ENCODE data around the gene AFF4.
"Not testable (repeated sequence)": the region's sequence is repeated elsewhere in the genome, so short reads cannot be mapped to it uniquely, and the experiment has no call there.

The AFF4 gene

DNA sequence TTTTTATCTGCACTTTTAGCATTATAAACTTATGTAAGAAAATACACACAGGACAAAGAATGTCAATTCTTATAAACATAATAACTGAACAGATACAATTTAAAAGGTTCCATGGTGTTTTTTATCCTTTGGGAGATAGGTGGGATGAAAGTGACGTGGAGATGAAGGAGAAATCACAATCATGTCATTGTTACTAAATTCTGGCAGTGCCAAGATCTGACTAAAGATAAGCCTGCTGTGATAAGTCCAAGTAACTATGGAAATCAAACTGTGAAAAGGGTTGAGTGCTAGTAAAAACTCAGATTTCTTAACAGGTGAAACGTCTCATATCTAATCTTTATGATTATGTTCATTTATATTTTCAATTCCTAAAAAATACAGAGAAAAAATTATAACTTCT, 78.9 kb downstream of the AFF4 start:
- no peak for DNase-seq

DNA sequence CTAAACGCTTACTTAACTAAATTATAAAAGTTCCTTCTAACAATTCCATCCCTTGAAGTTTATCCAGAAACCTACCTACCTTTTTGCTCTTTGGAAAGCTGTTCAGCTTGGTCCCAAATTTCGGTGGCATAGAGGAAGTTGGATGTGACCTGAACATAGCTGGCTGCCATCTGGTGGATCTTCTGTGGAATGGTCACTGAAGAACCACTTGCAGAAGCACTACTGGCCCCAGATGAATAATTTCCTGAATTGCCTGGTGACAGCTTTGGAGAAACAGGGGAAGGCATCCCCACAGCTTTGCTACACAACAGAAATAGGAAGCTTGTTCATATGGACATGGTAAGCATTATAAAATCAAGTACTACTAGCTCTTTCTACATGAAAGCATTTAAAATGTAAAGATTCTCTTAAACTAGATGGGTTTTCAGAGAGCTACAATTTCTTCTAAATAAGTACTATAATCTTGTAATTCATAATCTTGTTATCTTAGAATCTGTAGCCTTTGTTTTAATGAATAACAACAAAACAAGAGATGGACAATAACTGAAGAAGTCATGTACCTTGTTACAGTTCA, 80.1 kb downstream of the AFF4 start:
- no peak for DNase-seq

GRCh38 chr5:132877938-132878337, 85.5 kb downstream of the AFF4 start:
- no peak for DNase-seq

- no peak for DNase-seq
Measured at GRCh38 chr5:132877466-132877865, 86.0 kb downstream of the AFF4 start.

- no peak for DNase-seq
Measured at GRCh38 chr5:132876020-132876759, 87.2 kb downstream of the AFF4 start.

DNA sequence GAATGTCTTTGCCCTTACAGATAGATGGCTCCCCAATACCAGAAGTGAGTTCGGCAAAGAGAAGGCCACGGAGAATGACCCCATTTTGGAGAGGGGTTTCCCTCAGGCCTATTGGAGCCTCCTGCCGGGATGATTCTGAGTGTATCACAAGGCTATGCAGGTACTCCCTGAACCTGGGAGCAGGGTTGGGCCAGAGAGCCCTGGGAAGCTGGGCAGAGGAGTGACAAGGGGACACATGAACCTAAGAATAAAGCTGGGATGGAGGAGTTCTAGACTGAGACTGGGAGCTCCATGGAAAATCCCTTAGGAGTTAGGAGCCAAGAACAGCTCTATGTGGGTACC, 89.5 kb downstream of the AFF4 start:
- no peak for DNase-seq

- DNase-seq, result no peak
Measured at GRCh38 chr5:132873119-132873929, 90.1 kb downstream of the AFF4 start, which contains the start of gene LEAP2. Gene LEAP2, plus strand, starts transcription at chr5:132873668. Its CDS starts 27 bp downstream, at chr5:132873695.

- DNase-seq, result no peak
Measured at GRCh38 chr5:132872788-132873118, 90.7 kb downstream of the AFF4 start.

DNA sequence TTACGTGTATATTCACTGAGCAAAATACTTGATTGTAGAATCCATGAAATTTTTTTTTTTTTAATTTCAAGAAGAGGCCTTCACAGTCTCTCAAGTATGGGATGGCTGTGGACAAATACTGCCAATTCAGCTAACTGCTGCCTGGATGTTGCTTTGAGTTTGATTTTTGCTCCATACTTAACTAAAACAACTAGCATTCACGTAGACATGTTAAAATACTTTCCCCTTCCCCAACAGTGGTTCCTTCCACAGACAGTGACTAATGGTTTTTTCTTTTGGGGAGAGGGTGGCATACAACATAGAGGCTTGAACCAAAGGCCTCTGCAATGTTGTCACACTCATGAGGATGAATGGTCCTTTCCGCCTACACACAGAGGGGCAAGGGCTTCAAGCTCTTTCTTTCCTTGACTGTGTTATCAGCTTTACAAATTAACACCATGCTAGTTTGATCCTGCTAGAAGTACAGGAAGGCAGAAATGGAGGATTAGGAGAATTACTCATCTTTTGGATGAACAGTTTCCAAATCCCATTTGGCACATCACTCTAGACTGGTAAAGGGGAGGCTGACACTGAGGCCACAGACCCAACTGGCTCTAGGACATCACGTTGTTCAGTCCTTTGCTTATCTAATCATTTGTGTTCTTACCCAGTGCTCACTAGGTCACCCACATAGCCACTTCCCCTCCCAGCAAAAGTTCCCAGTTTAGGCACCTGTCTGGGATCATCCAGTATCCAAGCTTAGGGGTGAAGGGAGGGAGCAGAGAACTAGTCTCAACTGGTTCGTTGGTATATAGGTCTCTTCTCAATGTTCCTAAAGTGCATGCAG, 91.8 kb downstream of the AFF4 start:
- DNase-seq, result no peak

DNA sequence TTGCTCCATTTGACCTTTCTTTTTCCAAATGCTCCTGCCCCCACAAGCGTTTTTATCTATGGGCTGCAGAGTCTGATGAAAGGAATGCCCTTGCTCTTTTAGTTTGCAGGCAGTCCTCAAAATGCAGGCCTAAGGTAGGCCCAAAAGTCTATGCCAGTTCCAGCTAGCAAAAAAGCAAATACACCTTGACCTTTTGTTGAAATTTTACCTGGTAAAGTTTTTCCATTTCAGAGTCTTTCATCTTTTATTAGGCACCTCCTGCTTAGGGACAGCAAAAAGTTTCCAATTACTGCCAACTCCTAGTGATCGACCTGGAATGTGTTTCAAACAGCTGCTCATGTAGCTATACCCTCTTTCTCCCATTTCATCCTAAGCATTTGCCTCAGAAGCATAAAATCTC, 92.6 kb downstream of the AFF4 start:
- DNase-seq, result no peak

GRCh38 chr5:132868754-132869153, 94.7 kb downstream of the AFF4 start:
- no peak for DNase-seq

GRCh38 chr5:132867046-132867451, 96.4 kb downstream of the AFF4 start:
- DNase-seq, result no peak

DNA sequence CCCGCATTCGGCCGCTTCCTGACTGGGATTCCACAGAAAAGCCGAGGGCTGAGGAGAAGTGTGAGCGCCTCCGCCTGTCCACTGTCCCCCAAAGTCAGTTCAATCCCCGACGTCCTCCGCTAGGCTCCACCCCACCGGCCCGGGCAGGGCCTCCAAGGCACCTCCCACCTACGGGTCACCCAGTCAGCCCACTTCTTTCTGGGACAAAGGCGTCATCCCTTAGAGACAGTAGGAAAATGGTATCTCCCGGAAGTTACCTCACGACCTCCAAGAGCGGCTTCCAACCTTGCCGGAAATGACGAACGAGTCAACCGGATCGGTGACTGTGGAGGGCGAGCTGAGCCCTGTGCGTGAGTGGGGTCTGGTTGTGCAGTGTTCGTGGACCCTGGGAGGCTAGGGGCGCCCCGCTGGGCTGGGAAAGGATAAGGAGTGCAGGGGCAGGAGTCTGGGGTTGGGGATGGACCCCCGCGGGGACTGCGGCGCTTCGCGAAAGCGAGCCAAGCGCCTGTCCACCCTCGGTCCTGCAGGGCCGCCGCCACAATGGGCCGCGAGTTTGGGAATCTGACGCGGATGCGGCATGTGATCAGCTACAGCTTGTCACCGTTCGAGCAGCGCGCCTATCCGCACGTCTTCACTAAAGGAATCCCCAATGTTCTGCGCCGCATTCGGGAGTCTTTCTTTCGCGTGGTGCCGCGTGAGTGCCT, 96.9 kb downstream of the AFF4 start, which contains the start of the genes GDF9 and UQCRQ:
Gene GDF9 (minus strand): TSS at position 128 of the 704 bp plus-strand sequence. CDS start 1,936 bp downstream, outside the sequence.
Gene UQCRQ (plus strand): TSS at position 301 of the 704 bp plus-strand sequence. CDS start 240 bp downstream, at position 541.
- peak; percentile 97 for DNase-seq

GRCh38 chr5:132865668-132866341, 97.6 kb downstream of the AFF4 start:
- no peak for DNase-seq

GRCh38 chr5:132860742-132861141, 102.7 kb downstream of the AFF4 start:
- DNase-seq, result no peak

DNA sequence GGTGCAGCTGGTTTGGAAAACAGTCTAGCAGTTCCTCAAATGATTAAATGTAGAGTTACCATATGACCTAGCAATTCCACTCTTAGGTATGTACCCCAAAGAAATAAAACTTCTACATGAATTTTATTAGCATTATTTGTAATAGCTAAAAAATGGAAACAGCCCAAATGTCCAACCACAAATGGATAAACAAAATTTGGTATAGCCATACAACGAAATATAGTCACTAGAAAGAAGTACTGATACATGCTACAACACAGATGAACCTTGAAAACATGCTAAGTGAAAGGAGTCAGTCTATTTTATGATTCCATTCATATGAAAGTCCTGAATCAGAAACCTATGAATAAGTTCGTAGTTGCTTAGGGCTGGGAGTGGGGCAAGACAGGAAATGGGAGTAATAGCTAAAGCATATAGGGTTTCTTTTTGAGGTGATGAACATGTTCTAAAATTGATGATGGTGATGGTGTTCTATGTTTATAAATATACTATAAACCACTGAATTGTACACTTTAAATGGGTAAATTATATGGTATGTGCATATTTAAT, 103.5 kb downstream of the AFF4 start:
- no peak for DNase-seq

DNA sequence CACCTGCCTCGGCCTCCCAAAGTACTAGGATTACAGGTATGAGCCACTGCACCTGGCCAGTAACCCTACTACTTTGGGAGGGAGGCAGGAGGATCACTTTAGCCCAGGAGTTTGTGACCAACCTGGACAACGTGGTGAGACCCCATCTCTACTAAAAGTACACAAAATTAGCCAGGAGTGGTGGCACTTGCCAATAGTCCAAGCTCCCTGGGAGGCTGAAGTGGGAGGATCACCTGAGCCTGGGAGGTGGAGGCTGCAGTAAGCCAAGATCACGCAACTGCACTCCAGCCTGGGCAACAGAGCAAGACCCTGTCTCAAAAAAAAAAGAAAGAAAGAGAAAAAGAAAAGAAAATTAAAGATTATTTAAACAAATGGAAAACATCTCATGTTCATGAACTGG, 107.4 kb downstream of the AFF4 start:
- DNase-seq, result no peak

GRCh38 chr5:132854992-132855391, 108.4 kb downstream of the AFF4 start:
- DNase-seq, result not testable (repeated sequence)

DNA sequence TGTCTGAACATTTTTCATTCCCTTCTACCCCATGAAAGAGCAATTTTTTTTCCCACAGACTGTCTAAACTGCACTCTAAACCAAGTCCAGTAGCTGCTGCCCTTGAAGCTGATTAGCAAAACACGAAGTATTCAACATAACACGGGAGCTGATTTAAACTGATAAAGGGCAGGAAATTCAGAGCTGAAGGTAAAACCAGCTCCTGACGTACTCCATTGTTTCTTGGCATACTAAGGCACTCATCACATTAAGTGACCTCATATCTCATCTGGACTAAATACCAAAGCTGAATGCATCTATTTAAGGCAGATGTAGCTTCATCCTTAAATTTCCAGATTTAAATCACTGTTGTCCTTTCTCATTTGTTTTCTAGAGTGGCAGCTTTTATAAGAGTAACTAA, 109.1 kb downstream of the AFF4 start:
- no peak for DNase-seq

GRCh38 chr5:132853790-132854189, 109.6 kb downstream of the AFF4 start:
- no peak for DNase-seq

- DNase-seq, result no peak
Measured at GRCh38 chr5:132853323-132853722, 110.1 kb downstream of the AFF4 start.
